ENCODE results near the gene PICK1.

DNA sequence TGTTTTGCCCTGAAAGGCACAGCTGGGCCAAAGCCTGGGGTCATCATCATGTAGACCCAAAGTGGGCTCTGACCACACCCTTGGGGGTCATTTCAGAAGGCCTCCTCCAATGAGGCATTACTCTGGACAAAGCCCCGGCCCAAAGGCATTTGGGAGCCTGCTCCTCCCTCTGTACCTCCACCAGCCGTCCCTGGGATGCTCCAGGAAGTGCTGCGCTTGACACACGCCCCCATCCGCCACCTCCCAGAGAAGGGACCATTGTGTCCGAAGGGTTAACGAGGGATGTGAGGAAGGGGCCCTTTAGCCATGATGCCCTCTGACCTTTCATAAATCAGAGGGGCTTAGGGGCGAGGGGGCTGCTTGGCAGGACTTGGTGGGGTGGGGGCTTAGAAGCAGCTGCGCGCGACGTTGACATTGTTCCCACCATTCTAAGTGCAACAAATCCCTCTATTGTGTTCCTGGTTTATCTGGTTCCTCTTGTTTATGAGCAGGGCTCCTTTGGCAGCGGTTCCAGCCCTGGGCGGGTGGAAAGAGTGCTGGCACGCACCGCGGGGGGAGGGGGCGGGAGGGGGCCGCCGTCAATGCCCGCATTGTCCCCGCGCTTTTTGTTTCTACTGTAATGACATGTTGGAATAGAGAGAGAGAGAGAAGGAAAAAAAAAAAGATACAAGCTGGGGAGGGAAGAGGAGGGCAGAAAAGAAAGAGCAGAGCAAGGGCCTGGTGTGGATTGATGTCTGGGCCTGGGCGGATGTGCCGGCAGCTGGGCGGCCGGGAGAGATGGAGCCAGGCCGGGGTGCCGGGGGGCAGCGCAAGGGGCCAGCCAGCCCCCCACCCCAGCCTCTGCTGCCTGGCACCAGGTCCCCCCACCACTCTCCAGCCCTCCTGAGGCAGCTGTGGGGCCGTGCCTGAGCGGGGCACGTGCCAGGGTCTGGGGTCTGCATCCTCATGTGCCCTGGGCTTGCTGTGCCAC lies 40.7 kb upstream of the PICK1 start:
- no peak for TF ChIP-seq POLR2AphosphoS5 (IDR thresholded peaks at IDR 0.05; ENCODE audit: low read depth, low read length)
- no peak for TF ChIP-seq POLR2A (IDR thresholded peaks at IDR 0.05; ENCODE audit: low read depth, low read length)
- no peak for TF ChIP-seq TAF1 (IDR thresholded peaks at IDR 0.05; ENCODE audit: borderline replicate concordance, low read depth, low read length)

All from GM12892 (cell line).